HG02970 (cell line): Measurements from ENCODE around the gene MFN2.

Experiments
- ATAC-seq: cut with Tn5 transposase; IDR thresholded peaks from one replicate; pipeline ENCODE4 v1.9.1; 2021; ENCODE audit warnings: mild to moderate bottlenecking, moderate library complexity, moderate number of reproducible peaks; ENCODE audit not compliant: unreplicated experiment, low FRiP score

The MFN2 gene

GRCh38 chr1:11957897-11958296, 22.3 kb upstream of the MFN2 start:
- no peak for ATAC-seq

GRCh38 chr1:11960276-11960675, 20.0 kb upstream of the MFN2 start:
- ATAC-seq = no peak

DNA sequence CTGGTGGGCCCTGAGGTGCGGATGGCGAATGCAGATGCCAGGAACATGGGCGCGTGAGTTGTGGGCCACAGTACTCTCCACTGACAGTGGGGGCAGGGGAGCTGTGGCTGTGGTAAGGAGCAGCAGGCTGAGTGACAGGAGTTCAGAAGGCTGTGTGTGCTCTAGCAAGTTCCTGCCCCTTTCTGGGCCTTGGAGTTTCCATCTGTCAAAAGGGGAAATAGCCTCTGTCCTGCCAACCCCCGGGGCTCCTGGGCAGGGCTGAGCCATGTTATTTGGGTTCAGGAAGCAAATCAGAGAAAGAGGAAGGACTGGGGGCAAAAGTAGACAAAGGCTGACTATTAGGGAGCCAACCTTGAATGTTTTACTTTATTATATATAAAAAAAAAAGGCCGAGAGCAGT, 19.5 kb upstream of the MFN2 start:
- no peak for ATAC-seq

GRCh38 chr1:11961230-11961629, 19.0 kb upstream of the MFN2 start:
- no peak for ATAC-seq

- no peak for ATAC-seq
Measured at GRCh38 chr1:11963622-11964021, 16.6 kb upstream of the MFN2 start.

DNA sequence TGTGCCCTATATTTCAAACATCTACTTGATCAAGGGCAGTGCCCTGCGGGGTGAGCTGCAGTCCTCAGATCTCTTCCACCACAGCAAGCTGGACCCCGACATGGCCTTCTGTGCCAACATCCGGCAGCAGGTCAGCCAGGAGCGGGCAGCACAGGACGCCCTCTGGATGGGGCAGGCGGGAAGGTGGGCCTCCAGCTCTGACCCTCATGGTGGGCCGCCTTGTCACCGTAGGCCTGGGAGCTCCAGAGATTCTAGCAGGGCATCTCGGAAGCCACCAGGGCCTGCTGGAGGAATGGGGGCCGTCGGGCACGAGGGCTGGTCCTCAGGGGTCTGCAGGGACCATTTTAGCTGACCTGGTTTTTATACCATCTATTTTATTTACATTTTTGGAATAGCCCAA, 15.6 kb upstream of the MFN2 start:
- ATAC-seq = no peak

DNA sequence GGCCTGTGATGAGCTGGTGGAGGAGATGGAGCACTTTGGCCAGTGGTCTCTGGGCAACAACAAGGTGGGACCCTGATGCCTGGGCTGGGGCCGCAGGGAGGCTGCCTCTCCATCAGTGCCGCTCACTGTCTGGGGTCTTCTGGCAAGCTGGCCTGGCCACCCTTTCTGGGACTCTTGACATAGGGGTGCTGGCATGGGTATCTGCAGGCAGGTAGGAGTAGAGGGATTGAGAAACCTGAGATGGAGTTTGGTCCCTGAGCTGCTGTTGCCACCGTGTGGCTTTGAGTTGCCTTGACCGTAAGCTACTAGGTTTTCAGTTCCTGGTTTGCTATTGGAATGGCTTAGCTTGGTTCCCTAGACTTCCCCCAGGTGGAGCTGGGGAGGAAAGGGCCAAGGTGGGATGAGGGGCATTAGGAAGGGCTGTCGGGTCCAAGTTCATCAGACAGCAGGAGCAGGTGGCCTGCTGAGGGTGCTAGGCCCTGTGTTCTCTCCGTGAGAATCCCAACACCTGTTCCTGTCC, 13.2 kb upstream of the MFN2 start:
- no peak for ATAC-seq

GRCh38 chr1:11970441-11971185, 9.6 kb upstream of the MFN2 start:
- ATAC-seq = no peak

DNA sequence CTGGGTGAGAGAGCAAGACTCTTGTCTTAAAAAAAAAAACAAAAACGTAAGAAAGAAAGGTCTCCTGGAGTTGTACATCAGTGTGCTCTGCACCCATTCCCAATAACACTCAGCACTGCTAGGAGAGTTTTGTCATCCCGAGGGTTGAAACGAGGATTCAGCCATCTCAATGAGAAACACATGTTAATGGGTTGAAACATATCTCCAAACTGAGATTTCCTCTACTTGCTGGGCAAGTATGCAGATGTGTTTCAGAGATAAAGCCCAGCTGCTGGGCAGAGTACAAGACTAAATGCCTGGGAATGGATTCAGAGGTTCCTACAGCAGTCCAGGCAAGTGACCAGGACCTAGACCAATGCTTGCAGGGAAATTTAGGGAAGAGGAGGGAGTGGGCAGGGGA, 2.6 kb upstream of the MFN2 start:
- no peak for ATAC-seq

- ATAC-seq = no peak
Measured at GRCh38 chr1:11978301-11978700, 1.9 kb upstream of the MFN2 start.

DNA sequence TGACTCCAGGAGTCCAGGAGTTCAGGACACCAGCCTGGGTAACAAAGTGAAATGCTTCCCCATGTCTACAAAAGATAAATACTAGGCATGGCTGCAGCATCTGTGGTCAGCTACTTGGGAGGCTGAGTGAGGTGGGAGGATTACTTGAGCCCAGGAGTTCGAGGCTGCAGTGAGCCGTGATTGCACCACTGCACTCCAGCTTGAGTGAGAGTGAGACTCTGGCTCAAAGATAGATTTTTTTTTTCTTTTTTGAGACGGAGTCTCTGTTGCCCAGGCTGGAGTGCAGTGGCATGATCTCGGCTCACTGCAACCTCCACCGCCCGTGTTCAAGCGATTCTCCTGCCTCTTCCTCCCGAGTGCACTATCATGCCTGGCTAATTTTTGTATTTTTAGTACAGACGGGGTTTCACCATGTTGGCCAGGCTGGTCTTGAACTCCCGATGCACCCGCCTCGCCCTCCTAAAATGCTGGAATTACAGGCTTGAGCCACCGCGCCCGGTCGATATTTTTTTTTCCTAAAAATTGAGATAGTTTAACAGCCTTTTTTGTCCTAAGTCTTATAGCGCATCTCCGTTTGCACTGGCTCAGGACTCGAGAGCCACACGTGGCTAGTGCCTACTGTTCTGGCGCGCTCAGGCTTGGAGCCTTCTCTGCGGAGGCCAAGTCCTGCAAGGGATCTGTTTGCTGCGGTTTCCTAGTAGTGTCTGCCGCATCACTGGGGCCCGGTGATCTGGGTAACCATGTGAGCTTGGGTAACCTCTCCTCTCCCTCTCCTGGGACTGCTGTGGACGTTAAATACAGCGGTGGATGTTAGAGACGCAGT, 1.0 kb upstream of the MFN2 start:
- no peak for ATAC-seq

DNA sequence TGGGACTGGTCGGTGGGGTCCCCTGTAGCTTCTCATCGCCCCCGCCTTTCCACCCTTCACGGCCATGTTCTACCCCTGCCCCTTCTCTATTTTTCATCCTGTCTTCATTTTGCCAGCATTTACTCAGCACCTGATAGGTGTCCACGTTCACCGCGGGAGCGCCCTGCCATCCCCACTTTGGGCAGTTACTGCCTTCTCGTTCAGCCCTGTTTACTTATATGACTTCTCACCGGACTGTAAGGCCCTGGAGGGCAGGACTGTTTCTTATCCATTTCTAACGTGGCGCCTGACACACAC, 380 bp downstream of the MFN2 start:
- ATAC-seq = no peak

DNA sequence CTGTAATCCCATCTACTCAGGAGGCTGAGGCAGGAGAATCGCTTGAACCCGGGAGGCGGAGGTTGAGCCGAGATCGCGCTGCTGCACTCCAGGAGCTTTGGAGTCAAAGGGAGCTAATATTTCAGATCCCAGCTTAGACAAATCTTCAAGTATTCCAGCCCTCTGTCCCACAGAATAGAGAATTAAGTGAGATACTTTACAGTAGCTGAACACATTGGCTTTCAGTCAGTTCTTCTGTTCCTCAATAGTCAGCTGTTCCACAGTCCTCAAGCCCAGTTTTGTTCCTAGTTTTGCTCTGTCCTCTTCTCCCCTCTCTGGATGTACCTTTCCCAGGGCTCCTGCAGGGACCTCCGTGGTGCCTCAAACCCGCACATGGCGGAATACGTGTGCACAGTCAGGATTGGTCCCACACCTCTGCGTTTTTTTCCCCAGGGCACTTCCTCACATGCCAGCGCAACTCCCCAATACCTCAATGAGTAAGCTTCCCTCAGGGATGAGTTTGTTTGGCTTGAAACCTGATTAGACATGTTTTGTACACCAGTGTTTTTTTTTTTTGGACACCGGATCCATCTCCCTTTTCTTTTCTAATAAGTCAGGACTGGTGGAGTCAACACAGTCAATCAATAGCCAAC, 1.2 kb downstream of the MFN2 start:
- ATAC-seq = no peak

DNA sequence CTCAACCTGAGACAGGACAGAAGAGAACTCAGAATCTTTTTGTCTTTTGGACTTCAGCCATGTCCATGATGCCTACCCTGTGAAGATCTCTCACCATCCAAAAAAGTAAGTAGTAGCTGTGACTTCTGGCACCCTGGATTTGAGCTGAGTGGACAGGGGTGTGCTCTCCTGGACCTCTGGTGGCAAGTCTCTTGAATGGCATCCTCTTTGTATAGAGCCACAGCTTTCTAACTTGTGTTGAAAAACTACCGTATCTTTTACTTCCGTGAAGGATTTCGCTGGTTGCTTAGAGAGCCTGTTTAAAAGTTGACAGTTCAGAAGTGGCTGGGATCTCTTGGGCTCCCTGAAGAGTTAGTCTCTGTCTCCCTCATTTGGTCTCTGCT, 1.8 kb downstream of the MFN2 start:
- ATAC-seq = no peak

DNA sequence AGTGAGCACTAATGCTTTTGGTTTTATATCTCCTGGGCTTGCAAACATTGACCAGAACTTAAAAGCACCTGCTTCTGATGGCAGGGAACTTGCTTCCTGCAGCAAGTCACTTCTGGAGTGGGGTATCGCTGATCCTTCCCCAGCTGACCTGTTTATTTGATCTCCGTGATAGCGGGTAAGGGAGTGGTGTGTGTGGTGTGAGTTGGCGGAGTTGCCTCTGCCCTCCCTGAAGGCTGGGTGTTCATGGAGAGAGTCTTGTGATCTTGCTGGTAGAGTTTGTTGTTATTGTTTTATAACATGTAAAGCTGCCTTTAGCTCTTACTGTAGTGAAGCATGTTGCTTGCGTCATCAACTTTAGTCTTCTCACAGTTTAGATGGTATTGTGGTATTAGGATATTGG, 3.9 kb downstream of the MFN2 start:
- ATAC-seq = no peak

GRCh38 chr1:11984576-11984975, 4.3 kb downstream of the MFN2 start:
- no peak for ATAC-seq

- no peak for ATAC-seq
Measured at GRCh38 chr1:11985171-11985570, 4.9 kb downstream of the MFN2 start.

GRCh38 chr1:11985851-11986250, 5.6 kb downstream of the MFN2 start:
- ATAC-seq = no peak

- no peak for ATAC-seq
Measured at GRCh38 chr1:11989669-11990068, 9.4 kb downstream of the MFN2 start.

GRCh38 chr1:11990303-11991032, 10.2 kb downstream of the MFN2 start:
- ATAC-seq = no peak
